Colon (tissue), 2 donors: ENCODE data around the gene AP1S2.
"Not testable (repeated sequence)": the region's sequence is repeated elsewhere in the genome, so short reads cannot be mapped to it uniquely, and the experiment has no call there.

Experiments
- FAIRE-seq: peaks from 2 replicates; lab custom pipeline; 2012; peaks lifted over from hg19 to GRCh38; lab: Jason Lieb, UNC
- donor health status: control.
- donor health status: control.

AP1S2 gene

GRCh38 chrX:15854712-15855567, at the start of gene AP1S2:
TSS of gene AP1S2 (minus strand) at chrX:15854813. CDS start at chrX:15852524, 2,289 bp downstream.
- FAIRE-seq: no peak

GRCh38 chrX:15903186-15903681, 48.6 kb upstream of the AP1S2 start:
- no peak for FAIRE-seq

- FAIRE-seq: no peak
These were observed 40.7 kb upstream of the AP1S2 start for GRCh38 chrX:15895334-15895733.

- FAIRE-seq: no peak
These were observed 40.1 kb upstream of the AP1S2 start for GRCh38 chrX:15894724-15895123.

- FAIRE-seq: no peak
These were observed 35.9 kb upstream of the AP1S2 start for GRCh38 chrX:15890463-15890862.

GRCh38 chrX:15888062-15888461, 33.4 kb upstream of the AP1S2 start:
- no peak for FAIRE-seq

GRCh38 chrX:15883540-15883863, 28.9 kb upstream of the AP1S2 start:
- no peak for FAIRE-seq

- no peak for FAIRE-seq
These were observed 28.3 kb upstream of the AP1S2 start for GRCh38 chrX:15882704-15883539.

GRCh38 chrX:15881381-15881897, 26.8 kb upstream of the AP1S2 start:
- no peak for FAIRE-seq

- FAIRE-seq: not testable (repeated sequence)
These were observed 23.3 kb upstream of the AP1S2 start for GRCh38 chrX:15877914-15878313.

GRCh38 chrX:15877380-15877779, 22.8 kb upstream of the AP1S2 start:
- no peak for FAIRE-seq

- no peak for FAIRE-seq
These were observed 20.1 kb upstream of the AP1S2 start for GRCh38 chrX:15874672-15875071.

- FAIRE-seq: no peak
These were observed 19.0 kb upstream of the AP1S2 start for GRCh38 chrX:15873566-15873965.

- FAIRE-seq: no peak
These were observed 15.7 kb upstream of the AP1S2 start for GRCh38 chrX:15870310-15870709.

GRCh38 chrX:15869695-15870094, 15.1 kb upstream of the AP1S2 start:
- no peak for FAIRE-seq

- no peak for FAIRE-seq
These were observed 11.5 kb upstream of the AP1S2 start for GRCh38 chrX:15866147-15866546.

GRCh38 chrX:15864629-15865028, 10.0 kb upstream of the AP1S2 start:
- no peak for FAIRE-seq

GRCh38 chrX:15864023-15864422, 9.4 kb upstream of the AP1S2 start:
- no peak for FAIRE-seq

GRCh38 chrX:15860921-15861320, 6.3 kb upstream of the AP1S2 start:
- no peak for FAIRE-seq

- FAIRE-seq: no peak
These were observed 3.4 kb upstream of the AP1S2 start for GRCh38 chrX:15858051-15858450.

- no peak for FAIRE-seq
These were observed 2.0 kb upstream of the AP1S2 start for GRCh38 chrX:15856636-15857035.

- no peak for FAIRE-seq
These were observed 1.6 kb upstream of the AP1S2 start for GRCh38 chrX:15856222-15856587.
